HG03095 (cell line): ENCODE measurements around the gene SLC35F5.
"Not testable (repeated sequence)": the region's sequence is repeated elsewhere in the genome, so short reads cannot be mapped to it uniquely, and the experiment has no call there.

ENCODE experiments used
- ATAC-seq: cut with Tn5 transposase; IDR thresholded peaks from one replicate; pipeline ENCODE4 v1.9.1; 2021; ENCODE audit warnings: moderate library complexity; ENCODE audit not compliant: unreplicated experiment

Gene SLC35F5, protein sequence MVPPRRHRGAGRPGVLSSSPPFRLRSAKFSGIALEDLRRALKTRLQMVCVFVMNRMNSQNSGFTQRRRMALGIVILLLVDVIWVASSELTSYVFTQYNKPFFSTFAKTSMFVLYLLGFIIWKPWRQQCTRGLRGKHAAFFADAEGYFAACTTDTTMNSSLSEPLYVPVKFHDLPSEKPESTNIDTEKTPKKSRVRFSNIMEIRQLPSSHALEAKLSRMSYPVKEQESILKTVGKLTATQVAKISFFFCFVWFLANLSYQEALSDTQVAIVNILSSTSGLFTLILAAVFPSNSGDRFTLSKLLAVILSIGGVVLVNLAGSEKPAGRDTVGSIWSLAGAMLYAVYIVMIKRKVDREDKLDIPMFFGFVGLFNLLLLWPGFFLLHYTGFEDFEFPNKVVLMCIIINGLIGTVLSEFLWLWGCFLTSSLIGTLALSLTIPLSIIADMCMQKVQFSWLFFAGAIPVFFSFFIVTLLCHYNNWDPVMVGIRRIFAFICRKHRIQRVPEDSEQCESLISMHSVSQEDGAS

DNA sequence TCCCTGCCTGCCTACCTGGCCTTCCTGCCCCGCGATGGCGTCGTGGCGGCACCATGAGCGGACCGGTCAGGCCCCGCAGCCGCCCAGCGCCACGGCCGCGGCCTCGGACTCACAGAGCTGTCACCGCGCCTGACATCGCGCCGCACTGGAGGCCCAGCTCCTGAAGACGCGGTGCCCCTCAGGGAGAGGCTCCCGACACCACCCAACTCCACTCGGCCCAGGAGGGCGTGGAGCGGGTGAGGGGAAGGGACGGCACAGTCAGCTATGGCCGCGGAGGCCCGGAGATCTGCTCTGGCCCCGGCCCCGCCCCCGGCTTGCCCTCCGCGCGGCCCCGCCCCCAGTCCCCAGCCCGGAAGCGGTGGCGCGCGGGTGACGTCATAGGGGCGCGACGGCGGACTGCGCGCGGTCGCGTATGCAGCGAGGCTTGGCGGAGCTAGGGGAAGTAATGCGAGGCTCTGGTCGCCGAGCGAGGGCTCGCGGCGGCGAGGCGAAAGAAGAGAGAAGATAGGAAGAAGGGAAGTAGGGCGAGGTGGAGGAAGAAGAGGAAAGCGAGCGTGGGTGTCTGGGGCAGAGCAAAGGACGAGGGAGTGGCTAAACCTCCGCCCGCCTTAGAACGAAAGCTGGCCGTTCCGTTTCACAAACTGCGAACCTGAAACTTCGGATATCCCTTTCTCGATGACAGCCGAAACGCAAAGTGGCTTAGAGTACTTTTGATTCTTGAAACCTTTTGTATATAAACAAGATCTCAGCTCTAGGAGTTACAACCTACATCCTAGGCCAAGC, at the start of gene SLC35F5:
Gene SLC35F5 (minus strand): TSS at position 288 of the 783 bp plus-strand sequence. CDS start 233 bp downstream, at position 55.
- ATAC-seq = peak; percentile 87

DNA sequence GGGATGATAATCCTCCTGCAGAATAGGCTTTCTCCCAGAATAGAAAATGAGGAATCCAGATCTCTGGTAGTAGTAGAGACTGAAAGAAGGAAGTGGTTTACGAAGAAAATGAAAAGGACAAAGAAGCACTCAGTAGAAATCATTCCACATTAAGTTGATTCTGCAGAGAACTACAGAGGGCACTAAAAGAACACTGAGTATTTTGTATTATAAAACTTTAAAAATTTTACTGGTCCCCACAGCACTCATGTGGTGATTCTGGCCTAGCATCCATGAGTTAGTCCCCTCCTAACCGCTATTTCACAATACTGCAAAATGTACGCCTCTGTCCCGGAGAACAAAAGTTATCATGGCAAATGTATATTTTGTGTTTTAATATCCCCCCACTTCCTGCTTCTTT, 42.9 kb upstream of the SLC35F5 start:
- no peak for ATAC-seq

DNA sequence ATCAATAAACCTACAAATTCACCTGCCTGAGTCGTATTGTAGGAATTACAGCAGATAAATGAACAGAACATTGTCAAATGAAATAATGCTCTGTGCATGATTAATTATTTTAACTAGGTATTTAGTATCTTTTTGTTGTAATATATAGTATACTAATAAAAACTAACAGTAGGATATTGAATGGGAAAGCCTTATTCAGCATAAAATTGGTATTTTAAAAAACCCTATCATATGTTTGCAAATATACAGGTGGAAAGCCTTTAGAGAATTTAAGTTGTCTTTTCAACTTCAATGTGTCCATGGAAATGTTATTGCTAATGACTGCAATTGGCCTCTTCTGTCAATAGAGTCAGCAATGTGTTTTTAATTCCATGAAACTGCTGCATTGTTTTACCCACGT, 40.8 kb upstream of the SLC35F5 start:
- no peak for ATAC-seq

DNA sequence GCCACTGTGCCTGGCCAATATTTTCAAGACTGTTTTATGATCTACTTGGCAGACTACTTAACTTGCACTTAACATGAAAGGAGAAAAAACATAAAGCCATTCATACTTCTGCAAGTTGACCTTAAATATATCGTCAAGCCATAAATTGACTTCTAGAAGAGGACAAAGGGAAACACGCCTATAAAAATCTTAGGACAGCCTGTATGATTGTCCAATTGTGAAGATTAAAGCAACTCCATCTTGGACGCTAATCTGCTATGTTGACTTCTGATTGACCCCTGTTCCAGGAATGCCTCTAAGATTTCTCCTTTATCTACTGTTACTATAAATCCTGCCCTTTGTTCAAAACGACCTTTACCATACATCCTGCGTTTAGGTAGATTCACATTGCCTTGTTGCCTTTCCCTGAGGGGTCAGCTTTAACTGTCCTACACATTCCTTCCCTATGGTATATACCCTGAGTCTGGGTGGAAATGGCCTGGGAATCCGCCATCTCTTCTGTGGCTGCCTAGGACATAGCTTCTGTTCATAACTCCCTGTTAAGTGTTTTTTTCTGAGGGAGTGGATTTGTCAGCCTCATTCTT, 40.2 kb upstream of the SLC35F5 start:
- no peak for ATAC-seq

DNA sequence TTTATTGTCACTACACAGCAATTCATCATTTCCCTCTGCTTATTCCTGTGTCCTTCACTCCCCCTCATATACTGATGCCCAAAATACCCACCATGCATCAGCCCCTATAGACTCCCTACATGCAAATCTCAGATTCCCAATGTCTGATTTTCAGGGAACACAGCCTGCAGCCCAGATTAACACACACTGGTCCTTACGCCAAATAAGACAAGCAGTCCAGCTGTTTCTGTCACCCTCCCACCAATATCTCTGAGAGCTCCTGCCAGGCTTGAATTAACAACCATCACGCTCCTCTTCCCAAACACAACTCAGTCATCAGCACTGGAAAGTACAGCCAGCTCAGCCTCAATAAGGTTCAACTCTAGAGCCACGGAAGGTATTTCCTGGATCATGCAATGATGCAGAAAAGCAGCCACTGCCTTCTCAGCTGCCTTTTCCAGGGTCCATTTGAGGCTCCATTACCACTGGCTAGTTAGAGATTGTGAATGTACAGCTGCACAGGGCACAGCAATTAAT, 39.0 kb upstream of the SLC35F5 start:
- ATAC-seq = no peak

DNA sequence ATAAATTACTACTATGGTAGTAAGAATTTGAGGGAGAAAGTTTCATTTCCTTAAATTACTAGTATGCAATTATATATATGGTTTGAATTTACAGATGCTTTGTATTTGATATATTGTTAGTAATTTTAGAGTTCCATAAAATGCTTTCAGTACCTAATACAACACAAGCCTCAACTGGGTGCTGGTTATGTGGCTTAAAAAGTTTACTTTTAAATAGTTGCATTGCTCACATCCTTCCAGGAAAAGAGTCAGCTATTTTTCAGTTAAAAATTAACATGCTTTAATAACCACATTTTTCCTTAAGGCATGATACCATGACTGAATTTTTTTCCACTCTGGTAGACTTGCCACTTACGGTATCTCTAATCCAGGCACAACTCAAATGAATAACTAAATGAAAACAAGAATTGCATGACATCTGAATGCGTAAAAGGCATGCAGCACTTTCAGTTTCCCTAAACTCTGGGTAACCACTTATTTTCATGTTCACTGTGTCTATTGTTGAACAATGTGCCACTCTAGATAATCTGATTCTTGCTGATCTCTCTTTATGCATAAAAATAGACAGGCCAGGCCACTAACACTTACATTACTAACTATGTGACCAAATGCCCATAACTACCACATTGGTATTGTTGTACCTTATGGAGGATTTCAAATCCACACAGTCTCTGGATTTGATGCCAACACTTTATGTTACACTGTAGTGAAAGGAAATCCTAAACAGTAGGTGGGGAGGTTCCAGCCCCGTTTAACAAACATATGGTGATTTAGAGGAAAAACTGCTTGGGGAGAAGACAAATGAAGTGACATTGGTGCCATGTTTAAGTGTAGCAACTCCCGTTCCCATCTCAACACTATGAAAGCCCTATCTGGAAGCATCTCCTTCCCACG, 35.5 kb upstream of the SLC35F5 start:
- ATAC-seq = peak; percentile 93

DNA sequence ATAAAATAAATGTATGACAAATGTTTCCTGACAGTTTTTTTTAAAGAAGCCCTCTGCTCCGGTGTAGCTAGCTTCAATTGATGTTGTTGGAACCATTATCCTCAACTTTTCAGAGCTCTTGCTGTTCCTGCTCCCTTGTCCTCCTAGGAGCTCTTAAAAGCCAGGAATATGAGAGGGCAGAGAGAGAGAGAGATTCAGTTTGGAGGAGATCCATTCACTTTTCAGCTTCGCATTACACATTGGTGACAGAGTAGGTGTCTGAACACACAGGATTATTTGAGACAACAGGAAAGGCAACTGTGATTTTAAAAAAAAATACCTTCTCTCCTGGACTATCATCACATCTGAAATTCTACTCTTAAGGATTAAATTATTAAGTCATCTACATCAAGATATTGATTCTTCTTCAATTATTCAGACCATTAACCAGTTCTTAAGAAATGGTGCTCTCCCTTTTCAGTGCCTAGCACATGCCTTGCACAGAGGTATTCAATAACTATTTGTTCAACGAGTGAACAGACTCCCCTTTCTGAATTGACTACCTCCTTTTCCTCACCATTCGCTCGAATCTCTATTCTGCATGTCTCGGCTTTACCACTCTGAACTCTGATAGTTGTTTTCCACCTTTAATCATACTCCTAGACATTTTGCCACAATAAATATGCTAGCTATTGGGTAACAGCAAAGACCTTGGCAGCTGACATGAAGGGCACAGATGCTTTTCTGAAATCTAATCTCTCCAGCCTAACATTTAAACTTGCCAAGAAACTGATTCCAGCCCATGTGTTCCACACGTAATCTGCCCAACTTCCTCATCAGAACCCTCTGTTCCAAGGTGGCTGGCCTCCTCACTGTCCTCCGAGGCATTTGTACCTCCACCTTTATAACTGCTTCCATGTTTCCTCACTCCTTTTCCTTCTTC, 28.6 kb upstream of the SLC35F5 start:
- no peak for ATAC-seq

DNA sequence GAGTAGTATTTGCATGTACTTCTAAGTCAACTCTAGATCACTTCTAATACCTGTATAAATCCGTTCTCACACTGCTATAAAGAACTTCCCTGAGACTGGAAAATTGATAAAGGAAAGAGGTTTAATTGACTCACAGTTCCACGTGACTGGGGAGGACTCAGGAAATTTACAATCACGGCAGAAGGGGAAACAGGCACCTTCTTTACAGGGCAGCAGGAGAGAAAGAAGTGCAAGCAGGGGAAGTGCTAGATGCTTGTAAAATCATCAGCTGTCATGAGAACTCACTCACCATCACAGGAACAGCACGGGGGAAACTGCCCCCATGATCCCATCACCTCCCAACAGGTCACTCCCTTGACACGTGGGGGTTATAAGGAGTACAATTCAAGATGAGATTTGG, 24.0 kb upstream of the SLC35F5 start:
- ATAC-seq = no peak

DNA sequence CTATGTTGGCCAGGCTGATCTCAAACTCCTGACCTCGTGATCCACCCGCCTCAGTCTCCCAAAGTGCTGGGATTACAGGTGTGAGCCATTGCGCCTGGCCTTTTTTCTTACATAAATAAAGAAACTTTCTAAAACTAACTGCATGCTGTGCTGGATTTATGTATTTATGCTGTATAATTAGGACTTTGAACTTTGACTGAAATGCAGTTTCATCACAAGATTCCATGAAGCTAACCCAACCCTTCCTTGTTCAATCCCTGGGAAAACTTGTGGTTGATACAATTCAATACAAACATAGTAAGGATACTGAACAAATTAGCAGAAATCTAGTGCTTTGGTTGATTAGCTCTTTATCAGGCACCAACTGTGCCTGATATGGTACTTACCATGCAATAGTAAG, 20.9 kb upstream of the SLC35F5 start:
- no peak for ATAC-seq

DNA sequence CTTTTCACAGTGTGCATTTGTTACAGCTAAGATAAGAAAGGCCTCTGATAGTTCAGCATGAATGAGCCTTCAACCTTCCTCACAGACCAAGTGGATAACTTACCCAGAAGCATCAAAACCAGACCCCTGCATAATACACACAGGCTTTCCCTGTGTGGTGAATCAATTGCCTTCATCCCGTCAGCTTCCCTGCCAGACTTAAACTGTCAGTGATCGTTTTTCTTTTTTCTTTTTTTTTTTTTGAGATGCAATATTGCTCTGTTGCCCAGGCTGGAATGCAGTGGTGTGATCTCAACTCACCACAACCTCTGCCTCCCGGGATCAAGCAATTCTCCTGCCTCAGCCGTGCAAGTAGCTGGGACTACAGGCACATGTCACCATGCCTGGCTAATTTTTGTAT, 20.5 kb upstream of the SLC35F5 start:
- ATAC-seq = no peak

DNA sequence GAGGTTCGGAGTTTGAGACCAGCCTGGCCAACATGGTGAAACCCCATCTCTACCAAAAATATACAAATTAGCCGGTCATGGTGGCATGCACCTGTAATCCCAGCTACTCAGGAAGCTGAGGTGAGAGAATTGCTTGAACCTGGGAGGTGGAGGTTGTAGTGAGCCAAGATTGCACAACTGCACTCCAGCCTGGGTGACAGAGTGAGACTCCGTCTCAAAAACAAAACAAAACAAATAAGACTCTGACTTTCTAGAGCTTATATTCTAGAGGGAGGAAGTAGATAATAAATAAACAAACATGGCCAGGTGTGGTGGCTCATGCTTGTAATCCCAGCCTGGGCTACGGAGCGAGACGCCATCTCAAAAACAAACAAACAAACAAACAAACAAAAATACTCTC, 18.2 kb upstream of the SLC35F5 start:
- ATAC-seq = not testable (repeated sequence)

DNA sequence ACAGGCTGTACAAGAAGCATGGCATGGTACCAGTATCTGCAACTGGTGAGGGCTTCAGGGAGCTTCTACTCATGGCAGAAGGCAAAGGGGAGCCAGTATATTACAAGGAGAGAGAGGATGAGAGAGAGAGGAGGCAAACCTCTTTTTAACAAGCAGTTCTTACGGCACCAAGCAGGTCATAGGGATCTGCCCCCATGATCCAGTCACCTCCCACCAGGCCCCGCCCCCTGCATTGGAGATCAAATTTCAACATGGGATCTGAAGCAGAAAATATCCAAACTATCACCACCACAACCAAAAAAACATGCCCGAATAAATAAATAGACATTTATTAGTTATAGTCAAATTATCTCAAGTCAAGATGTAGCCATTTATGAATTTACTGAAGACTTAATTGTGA, 14.5 kb upstream of the SLC35F5 start:
- ATAC-seq = no peak

DNA sequence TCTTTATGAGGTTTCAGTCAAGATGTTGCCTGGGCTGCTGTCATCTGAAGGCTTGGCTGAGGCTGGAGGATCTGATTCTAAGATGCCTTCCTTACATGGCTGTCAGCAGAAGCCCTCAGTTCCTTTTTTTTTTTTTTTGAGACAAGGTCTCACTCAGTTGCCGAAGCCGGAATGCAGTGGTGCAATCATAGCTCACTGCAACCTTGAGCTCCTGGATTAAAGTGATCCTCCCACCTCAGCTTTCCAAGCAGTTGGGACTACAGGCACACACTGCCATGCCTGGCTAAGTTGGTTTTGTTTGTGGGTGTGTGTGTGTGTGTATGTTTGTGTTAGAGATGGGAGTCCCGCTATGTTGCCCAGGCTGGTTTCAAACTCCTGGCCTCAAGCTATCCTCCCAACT, 13.1 kb upstream of the SLC35F5 start:
- ATAC-seq = no peak

DNA sequence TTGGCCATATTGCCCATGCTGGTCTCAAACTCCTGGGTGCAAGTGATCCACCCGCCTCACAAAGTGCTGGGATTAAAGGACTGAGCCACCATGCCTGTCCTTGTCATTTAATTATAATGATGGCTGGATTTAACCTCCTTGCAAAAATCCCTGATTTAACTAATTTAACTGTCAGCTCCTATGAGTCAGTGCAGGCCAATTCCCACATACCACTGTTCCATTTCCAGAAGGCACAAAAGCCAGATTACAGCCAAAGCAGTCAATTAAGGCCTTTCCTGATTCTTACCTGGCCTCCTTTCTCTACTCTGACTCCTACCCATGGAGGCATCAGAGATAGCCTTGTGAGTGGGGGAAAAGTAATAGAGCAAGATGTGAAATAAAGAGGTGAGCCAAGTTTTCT, 12.3 kb upstream of the SLC35F5 start:
- ATAC-seq = no peak

DNA sequence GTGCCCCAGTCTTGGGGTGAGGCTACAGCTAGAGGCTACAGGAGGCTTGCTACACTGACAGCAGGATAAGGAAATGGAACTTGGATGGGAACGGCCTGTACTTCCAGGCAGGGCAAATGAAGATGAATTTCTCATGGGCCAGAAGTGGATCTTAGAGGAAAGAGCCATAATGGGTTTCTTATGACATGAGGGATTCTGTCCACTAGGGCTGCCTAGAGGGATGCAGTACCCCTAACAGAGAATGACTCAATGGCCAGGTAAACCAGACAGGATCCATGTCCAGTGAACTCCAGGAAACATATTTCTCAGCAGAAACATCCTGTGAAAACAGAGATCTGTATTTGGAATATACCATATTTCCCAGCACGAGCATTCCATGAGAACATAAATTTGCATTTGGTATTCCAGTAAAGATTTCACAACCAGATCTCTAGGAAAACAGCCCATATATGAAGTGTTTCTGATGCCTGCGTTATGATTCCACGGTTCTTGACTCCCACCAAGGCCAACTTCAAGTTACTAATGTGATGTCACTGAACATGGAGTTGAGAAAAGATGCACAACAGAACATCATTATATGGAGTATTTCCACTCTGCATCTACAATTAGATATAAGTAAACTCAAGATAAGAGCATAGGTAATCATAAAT, 11.5 kb upstream of the SLC35F5 start:
- no peak for ATAC-seq

DNA sequence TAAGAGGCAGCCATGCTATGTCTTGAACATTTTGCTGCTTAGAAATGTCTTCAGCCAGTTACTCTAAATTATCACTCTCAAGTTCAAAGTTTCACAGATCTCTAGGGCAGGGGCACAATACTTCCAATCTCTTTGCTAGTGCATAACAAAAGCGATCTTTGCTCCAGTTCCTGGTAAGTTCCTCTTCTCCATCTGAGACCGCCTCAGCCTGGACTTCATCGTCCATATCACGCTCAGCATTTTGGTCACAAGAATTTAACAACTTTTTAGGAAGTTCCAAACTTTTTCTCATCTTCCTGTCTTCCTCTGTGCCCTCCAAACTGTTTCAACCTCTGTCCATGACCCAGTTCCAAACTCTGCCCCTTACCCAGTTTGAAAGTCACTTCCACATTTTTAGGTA, 8.8 kb upstream of the SLC35F5 start:
- ATAC-seq = no peak

DNA sequence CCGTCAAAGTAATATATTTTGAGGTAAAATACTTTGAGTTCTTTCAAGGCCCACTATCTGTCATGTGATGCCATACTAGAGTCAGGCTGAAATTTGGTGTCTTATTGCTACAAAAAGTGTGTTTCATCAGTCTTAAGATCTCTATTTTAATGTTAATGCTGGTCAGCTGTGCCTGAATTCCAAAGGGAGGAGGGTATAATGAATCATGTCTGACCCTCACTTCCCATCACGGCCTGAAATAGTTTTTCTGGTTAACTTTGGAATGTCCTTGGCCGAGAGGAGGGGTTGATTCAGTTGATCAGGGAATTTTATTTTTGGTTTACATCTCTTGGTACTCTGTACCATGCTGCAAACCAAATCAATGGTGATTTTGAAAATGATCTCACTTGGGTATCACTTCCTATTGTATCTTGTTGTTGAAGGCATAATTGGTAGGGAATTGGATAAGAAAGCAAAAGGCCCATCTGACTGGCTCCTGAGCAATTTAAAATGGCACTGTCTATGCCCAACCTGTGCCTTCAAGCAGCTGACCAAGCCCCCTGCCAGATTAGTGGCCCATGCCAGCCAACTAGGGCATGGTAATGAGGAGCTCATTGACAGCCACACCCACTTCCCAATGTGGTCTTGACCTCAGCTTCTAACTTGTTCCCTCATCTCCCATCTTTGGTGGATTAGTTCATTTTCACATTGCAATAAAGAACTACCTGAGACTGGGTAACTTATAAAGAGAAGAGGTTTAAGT, 6.1 kb upstream of the SLC35F5 start:
- ATAC-seq = no peak

DNA sequence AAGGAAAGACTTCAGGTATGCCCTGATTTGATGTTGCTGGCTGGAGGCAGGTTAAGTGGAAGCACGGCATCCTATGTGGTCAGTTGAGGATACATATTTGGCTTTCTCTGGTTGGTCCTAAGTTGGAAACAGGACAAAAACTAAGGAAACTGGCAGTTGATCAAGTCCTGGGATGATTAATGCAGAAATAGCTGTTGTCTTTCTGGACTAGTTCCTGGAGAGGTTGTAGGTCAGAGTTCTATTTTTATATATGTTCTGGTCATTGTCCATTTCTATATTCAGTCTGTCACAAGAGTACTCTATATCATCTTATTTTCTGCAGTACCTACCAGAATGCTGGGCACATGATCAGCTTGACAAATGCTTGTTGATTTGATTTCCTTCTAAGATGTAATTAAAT, 4.0 kb upstream of the SLC35F5 start:
- no peak for ATAC-seq
